Measurements from ENCODE around the gene PTPN4. TPM values are rescaled to one million over a fixed set of nuclear protein-coding genes. Genes with fewer than 3 reads are reported as not detected.
"Not testable (repeated sequence)": the region's sequence is repeated elsewhere in the genome, so short reads cannot be mapped to it uniquely, and the experiment has no call there.

Gene PTPN4
- total RNA-seq, 2 donors from 2014 or later: 23.7 to 65.3 TPM

GRCh38 chr2:119794237-119794636 is 34.5 kb downstream of the PTPN4 start:
- DNase-seq (ENCODE audit: low spot score): no peak
- 95% methylated on average over 9 of the region's 9 CpGs for WGBS
- Histone ChIP-seq H3K4me1 (replicated peaks) (no peaks in the 10 kb centered on the region), H3K27ac (no peak overlapping the region), H3K27me3 (replicated peaks; ENCODE audit: insufficient read depth) (no peaks in the 10 kb centered on the region), H3K4me3 (no peak overlapping the region), H3K36me3 (no peaks in the 10 kb centered on the region), H3K9me3 (no peaks in the 10 kb centered on the region)
- TF ChIP-seq POLR2A (IDR thresholded peaks at IDR 0.05): no peak
- TF ChIP-seq CTCF (IDR thresholded peaks at IDR 0.05): no peak
- TF ChIP-seq POLR2AphosphoS5 (IDR thresholded peaks at IDR 0.05): no peak
- intact Hi-C loops (cut with DNase I): no loop called here

DNA sequence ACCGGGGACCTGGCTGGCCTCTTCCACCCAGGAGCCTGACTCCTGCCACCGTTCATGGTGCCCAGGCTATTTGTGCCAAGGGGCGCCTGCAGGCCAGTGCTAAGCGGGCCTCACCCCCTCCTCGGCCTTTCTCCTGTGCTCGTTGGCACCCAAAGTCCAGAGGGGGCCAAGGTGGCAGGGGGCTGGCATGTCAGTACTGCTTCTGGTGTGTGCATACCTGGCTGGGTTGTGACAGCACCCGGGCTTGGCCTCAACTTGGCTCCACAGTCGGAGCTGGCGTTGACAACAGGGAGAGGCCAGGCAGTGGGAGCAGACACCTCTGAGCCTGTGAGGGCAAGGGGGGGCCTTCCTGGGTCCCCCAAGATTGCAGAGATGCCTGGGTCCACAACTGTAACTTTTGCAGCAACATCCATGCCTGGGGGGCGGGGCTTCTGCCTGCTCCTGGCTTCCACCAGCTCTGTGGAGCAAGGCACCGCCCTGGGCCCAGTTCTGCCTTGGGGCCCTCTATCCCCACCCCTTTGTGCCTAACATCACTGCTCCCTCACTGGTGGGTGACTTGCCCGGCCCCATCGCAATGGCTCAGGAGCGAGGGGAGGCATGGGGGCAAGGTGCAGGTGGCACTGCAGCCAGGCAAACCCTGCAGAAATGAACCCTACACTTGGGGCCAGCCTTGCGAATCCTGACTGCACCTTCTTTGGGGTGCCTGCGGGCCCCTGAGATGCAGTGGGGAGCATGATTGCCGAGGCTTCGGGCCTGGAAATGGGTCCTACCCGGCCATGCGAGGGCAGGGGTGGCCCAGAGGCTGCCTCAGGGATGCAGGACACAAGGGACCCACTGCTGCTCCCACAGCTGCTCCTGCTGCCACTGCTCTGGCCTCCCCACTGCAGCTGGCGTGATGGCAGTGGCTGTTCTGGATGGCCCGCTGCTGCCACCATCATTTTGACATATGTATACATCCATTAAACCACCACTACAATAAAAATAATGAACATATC is 35.9 kb downstream of the PTPN4 start:
- H3K27me3 ChIP-seq (replicated peaks; ENCODE audit: insufficient read depth): no peaks in the 10 kb centered on the region
- TF ChIP-seq POLR2A (IDR thresholded peaks at IDR 0.05): no peak
- no peak for TF ChIP-seq CTCF (IDR thresholded peaks at IDR 0.05)
- no peak for TF ChIP-seq POLR2AphosphoS5 (IDR thresholded peaks at IDR 0.05)
- intact Hi-C loops (cut with DNase I): no loop called here
- no peak overlapping the region for H3K27ac ChIP-seq
- H3K36me3 ChIP-seq: no peaks in the 10 kb centered on the region
- no peaks in the 10 kb centered on the region for H3K4me1 ChIP-seq (replicated peaks)
- no peak for DNase-seq (ENCODE audit: low spot score)
- 95% methylated on average over 22 of the region's 22 CpGs for WGBS
- H3K4me3 ChIP-seq: no peak overlapping the region
- H3K9me3 ChIP-seq: no peaks in the 10 kb centered on the region

- no peak for TF ChIP-seq CTCF (IDR thresholded peaks at IDR 0.05)
- TF ChIP-seq POLR2A (IDR thresholded peaks at IDR 0.05): no peak
- TF ChIP-seq POLR2AphosphoS5 (IDR thresholded peaks at IDR 0.05): no peak
- no peak for DNase-seq (ENCODE audit: low spot score)
- no peak overlapping the region for H3K4me3 ChIP-seq
- H3K36me3 ChIP-seq: no peaks in the 10 kb centered on the region
- H3K4me1 ChIP-seq (replicated peaks): no peaks in the 10 kb centered on the region
- no peaks in the 10 kb centered on the region for H3K9me3 ChIP-seq
- 91% methylated on average over 1 of the region's 1 CpG for WGBS
- intact Hi-C loops (cut with DNase I): no loop called here
- no peak overlapping the region for H3K27ac ChIP-seq
- H3K27me3 ChIP-seq (replicated peaks; ENCODE audit: insufficient read depth): no peaks in the 10 kb centered on the region
Measured at GRCh38 chr2:119800376-119800902, 40.7 kb downstream of the PTPN4 start.

DNA sequence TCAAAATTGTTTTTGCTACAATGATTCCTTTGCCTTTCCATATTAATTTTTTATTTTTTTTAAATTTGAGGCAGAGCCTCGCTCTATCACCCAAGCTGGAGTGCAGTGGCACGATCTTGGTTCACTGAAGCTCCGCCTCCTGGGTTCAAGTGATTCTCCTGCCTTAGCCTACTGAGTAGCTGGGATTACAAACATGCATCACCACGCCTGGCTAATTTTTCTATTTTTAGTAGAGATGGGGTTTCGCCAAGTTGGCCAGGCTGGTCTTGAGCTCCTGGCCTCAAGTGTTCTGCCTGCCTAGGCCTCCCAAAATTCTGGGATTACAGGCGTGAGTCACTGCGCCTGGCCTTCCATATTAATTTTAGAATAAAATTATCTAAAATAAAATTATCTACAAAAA is 41.3 kb downstream of the PTPN4 start:
- WGBS: 95% methylated on average over 7 of the region's 7 CpGs
- Histone ChIP-seq H3K4me3 (no peak overlapping the region), H3K27ac (no peak overlapping the region), H3K4me1 (replicated peaks) (no peaks in the 10 kb centered on the region), H3K27me3 (replicated peaks; ENCODE audit: insufficient read depth) (no peaks in the 10 kb centered on the region), H3K36me3 (no peaks in the 10 kb centered on the region), H3K9me3 (no peaks in the 10 kb centered on the region)
- TF ChIP-seq POLR2A (IDR thresholded peaks at IDR 0.05) (no peak), CTCF (IDR thresholded peaks at IDR 0.05) (no peak), POLR2AphosphoS5 (IDR thresholded peaks at IDR 0.05) (no peak)
- DNase-seq (ENCODE audit: low spot score): no peak
- intact Hi-C loops (cut with DNase I): no loop called here

- H3K9me3 ChIP-seq; H3K4me1 ChIP-seq (replicated peaks); DNase-seq (ENCODE audit: low spot score); intact Hi-C loops (cut with DNase I); H3K27me3 ChIP-seq (replicated peaks; ENCODE audit: insufficient read depth); H3K27ac ChIP-seq; H3K4me3 ChIP-seq; H3K36me3 ChIP-seq: not testable (repeated sequence)
- WGBS: 87% methylated on average over 10 of the region's 10 CpGs
Measured at GRCh38 chr2:119801989-119802388, 42.3 kb downstream of the PTPN4 start.
